ENCODE results near the gene PLIN4. TPM values are rescaled to one million over a fixed set of nuclear protein-coding genes. Genes with fewer than 3 reads are reported as not detected.
A peak's percentile ranks its signal among the peaks of the same experiment; 100 is the strongest.

The PLIN4 gene
- total and polyA plus RNA-seq, 9 of the 15 experiments (the other 6 are each of a cell fraction or from before 2014, with no cell fraction given) = 0.04 to 0.16 (median 0.07) TPM; not detected in 3

DNA sequence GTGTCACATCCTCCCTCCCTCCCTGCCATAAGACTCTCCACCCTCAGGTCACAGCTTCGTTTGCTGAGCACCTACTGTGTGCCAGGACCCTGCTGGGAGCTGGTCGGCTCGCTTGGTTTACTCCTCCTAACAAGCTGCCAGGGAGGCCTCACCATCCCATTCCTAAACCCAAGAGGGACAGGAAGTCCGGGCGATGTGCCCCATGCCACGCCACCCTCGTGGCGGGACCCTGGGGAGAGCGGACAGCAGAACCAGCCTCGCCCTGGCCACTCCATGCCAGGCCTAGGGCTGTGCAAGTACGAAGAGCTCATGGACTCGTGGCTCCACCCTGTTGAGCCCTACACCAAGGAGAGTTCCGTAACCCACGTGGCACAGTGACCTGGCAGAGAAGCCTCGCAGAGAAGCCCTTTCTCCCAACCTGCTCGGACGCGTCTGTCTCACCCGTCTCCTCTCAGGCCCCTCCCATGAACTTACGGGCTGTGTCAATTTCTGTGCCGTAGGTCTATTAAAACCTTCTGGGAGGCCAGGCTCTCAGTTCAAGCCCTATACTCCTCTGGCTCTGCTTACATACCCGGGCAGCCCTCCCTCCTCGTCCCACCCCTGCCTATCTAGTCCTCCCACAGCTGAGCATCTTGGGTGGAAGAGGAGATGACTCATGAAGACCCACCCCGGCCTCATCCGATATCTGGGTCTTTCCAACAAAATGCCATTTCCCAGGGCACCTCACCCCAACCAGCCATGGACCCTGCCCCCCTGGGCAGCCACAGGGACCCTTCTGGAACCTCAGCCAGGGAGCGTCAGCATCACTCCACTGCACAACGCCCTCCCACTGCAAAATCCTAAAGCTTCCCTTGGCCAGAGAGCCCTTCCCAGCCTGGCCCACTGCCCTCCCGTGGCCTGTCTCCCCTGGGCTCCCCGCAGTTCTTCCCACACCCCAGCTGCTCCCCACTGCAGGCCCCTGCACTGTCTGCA is 63.3 kb downstream of the PLIN4 start (continued):
- TF ChIP-seq, protein P1, sequence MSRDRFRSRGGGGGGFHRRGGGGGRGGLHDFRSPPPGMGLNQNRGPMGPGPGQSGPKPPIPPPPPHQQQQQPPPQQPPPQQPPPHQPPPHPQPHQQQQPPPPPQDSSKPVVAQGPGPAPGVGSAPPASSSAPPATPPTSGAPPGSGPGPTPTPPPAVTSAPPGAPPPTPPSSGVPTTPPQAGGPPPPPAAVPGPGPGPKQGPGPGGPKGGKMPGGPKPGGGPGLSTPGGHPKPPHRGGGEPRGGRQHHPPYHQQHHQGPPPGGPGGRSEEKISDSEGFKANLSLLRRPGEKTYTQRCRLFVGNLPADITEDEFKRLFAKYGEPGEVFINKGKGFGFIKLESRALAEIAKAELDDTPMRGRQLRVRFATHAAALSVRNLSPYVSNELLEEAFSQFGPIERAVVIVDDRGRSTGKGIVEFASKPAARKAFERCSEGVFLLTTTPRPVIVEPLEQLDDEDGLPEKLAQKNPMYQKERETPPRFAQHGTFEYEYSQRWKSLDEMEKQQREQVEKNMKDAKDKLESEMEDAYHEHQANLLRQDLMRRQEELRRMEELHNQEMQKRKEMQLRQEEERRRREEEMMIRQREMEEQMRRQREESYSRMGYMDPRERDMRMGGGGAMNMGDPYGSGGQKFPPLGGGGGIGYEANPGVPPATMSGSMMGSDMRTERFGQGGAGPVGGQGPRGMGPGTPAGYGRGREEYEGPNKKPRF (IDR thresholded peaks at IDR 0.05; ENCODE audit: low read depth, low read length) = no peak
- TF ChIP-seq NRF1 (conservative IDR thresholded peaks at IDR 0.05 in 1 of 2, IDR thresholded peaks at IDR 0.05 in 1 of 2) (peak in 1 of 2 experiments; percentile 2; a peak in 1 of 4 replicates), POLR2A (conservative IDR thresholded peaks at IDR 0.05) (no peak), ZKSCAN1 (IDR thresholded peaks at IDR 0.05; ENCODE audit: low read depth, low read length) (peak; percentile 90), DPF2 (IDR thresholded peaks at IDR 0.05) (peak; percentile 90), NFXL1 (CRISPR knock-in tag; IDR thresholded peaks at IDR 0.05) (no peak), CREM (IDR thresholded peaks at IDR 0.05; ENCODE audit: low read depth) (0 out of 2 replicates have a peak, but pooled peaks have one; percentile 28), EGR1 (conservative IDR thresholded peaks at IDR 0.05) (peak; percentile 62), SETDB1 (IDR thresholded peaks at IDR 0.05; ENCODE audit: low read length) (no peak), ZNF408 (CRISPR knock-in tag; IDR thresholded peaks at IDR 0.05; ENCODE audit: low read depth) (no peak), RBM14 (IDR thresholded peaks at IDR 0.05; ENCODE audit: borderline replicate concordance, insufficient read depth, low read depth, low read length) (no peak), POLR2B (IDR thresholded peaks at IDR 0.05; ENCODE audit: low read depth, partially characterized antibody) (no peak), SMARCC2 (IDR thresholded peaks at IDR 0.05; ENCODE audit: low read depth) (peak; percentile 54; the same call in 1 of the 2 replicates), POLR3A (IDR thresholded peaks at IDR 0.05; ENCODE audit: borderline replicate concordance, extremely low read depth, insufficient read depth, insufficient read length) (no peak), POLR2G (IDR thresholded peaks at IDR 0.05; ENCODE audit: low read depth, low read length) (peak; percentile 38; the same call in 1 of the 2 replicates), RBBP5 (IDR thresholded peaks at IDR 0.05; ENCODE audit: borderline replicate concordance, insufficient read depth, low read length, poor library complexity, severe bottlenecking) (peak; percentile 47), ZNF316 (IDR thresholded peaks at IDR 0.05) (peak; percentile 28; the same call in 1 of the 2 replicates), ZNF263 (CRISPR knock-in tag; IDR thresholded peaks at IDR 0.05; ENCODE audit: borderline replicate concordance) (peak; percentile 93), ZZZ3 (IDR thresholded peaks at IDR 0.05) (no peak), JUND (IDR thresholded peaks at IDR 0.05; ENCODE audit: borderline replicate concordance, low read depth, low read length) (peak; percentile 96), JUND (tag; IDR thresholded peaks at IDR 0.05; ENCODE audit: borderline replicate concordance, low read depth, low read length) (peak; percentile 86; the same call in 2 of the 3 replicates), CC2D1A (IDR thresholded peaks at IDR 0.05) (no peak), PPARD (CRISPR knock-in tag; IDR thresholded peaks at IDR 0.05) (no peak)
- TF ChIP-seq, protein P2, sequence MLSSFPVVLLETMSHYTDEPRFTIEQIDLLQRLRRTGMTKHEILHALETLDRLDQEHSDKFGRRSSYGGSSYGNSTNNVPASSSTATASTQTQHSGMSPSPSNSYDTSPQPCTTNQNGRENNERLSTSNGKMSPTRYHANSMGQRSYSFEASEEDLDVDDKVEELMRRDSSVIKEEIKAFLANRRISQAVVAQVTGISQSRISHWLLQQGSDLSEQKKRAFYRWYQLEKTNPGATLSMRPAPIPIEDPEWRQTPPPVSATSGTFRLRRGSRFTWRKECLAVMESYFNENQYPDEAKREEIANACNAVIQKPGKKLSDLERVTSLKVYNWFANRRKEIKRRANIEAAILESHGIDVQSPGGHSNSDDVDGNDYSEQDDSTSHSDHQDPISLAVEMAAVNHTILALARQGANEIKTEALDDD (IDR thresholded peaks at IDR 0.05) = peak; percentile 88
- TF ChIP-seq, protein P3, sequence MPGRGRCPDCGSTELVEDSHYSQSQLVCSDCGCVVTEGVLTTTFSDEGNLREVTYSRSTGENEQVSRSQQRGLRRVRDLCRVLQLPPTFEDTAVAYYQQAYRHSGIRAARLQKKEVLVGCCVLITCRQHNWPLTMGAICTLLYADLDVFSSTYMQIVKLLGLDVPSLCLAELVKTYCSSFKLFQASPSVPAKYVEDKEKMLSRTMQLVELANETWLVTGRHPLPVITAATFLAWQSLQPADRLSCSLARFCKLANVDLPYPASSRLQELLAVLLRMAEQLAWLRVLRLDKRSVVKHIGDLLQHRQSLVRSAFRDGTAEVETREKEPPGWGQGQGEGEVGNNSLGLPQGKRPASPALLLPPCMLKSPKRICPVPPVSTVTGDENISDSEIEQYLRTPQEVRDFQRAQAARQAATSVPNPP (IDR thresholded peaks at IDR 0.05; ENCODE audit: borderline replicate concordance, insufficient read depth, insufficient read length) = no peak

Measured in K562 (cell line).